NK-92 treated with Interleukin-12 subunit alpha and Interleukin-12 subunit beta, amount 100 ng/mL, for 24 hours (cell line): ENCODE data around the gene MGLL.

ENCODE experiments used
- DNase-seq: peaks from one replicate; lab custom pipeline; 2025; lab: John Stamatoyannopoulos, UW

The MGLL gene

DNA sequence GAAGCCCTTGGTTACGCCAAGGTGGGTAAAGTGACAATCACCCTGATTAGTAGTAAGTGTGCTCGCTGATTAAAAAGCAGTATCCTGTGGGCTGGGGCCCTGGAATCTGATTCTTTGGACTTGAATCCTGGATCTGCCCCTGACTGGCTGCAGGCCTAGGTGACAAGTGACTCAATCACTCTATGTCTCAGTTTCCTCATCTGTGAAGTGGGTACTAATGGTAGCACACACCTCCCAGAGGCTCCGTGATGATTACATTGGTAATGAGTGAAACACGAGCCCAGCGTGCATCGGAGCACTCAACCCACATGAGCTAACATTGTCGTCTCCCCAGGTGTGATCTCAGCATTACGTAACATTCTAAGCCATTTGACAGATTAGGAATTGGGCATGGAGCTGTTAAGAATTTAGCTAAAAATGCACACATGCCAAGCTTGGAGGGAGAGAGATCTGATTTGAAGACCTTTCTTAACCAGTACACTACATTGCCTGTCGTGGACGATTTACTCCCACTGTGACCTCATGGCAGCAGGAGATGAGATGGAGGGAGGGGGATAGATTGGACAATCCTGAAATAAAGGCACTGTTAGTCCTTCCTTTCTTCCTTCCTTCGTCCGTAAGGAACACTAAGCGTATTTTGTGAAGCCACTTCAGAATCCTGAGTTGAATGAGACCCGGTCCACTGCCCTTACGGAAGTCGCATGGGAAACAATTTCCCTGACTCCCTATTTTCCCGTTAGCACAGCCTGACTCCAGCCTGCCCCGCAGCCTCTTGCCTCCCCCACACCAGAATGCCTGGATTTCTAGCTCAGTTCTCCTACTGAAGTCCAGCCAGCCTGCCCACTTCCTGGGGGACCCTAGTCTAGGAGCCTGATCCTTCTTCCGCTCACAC is 32.1 kb downstream of the MGLL start:
- DNase-seq, result no peak

DNA sequence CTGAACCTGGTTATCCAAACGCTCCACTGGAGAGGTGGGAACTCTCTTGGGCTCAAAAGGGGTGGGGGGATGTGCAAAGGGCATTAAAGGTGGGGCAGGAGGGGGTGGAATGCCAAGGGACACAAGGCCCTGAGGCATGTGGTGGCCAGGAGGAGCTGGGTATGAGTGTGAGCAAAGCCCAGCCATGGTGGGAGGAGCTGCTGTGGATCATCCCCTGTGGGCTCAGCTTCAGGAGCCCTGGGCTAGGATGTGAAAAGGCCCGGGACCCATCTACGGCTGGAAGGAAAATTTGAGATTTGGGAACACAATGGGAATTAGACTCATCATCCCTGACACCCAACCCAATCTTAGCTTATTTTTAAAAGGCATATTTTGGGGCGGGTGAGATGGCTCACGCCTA is 33.3 kb downstream of the MGLL start:
- DNase-seq, result no peak

DNA sequence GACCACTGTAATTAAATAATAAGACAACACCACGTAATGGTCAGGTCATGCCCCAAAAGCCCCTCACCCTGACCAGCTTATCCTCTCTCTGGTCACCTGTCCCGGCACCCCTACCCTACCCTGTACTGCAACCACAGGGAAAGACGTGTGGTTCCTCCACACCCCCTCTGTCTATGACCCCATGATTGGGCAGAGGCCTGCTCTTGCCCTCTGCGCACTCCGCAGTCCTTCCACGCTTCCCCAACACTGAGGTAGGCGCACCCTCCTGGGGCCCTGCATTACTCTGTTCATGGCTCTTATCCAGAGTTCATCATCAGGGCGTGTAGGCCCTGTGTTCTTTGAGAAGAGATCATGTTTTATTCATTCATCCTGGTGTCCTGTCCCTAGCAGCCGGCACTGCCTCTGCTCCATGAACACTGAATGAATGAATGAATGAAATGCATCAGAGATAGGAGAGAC is 33.8 kb downstream of the MGLL start:
- no peak for DNase-seq

DNA sequence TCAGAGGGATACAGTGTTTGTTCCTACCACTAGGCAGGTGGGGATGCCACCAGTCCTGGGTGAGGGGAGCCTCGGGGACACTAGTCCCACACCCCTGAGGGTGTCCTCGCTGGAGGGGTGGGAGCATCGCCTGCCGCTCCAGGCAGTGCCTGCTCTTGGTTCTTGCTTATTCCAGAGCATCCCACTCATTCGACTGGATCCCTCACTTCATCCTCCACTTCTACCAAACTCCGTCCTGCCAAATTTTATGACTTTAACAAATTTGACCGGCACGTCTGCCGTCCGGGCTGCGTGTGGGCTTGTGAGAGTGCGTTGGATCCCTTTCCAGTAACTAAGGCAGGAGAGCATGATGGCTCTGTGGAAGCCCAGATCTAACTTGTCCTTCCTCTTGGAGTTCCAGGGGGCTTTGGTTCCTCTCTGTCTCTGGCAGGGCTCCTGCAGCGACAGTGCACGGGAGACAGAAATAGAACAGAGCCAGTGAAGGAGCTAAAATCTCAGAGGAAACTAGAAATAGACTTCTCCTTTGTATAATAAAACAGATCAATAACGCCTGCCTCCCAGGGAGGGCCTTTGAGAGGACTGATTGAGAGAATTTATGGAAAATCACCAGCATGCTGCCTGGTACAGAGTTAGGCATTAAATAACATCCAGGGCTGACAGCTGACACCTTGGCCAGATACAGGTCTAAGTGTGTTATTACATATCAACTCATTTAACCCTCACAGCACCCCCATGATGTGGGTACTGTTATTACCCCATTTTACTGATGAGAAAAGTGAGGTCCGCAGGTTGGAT is 34.5 kb downstream of the MGLL start:
- DNase-seq, result no peak

DNA sequence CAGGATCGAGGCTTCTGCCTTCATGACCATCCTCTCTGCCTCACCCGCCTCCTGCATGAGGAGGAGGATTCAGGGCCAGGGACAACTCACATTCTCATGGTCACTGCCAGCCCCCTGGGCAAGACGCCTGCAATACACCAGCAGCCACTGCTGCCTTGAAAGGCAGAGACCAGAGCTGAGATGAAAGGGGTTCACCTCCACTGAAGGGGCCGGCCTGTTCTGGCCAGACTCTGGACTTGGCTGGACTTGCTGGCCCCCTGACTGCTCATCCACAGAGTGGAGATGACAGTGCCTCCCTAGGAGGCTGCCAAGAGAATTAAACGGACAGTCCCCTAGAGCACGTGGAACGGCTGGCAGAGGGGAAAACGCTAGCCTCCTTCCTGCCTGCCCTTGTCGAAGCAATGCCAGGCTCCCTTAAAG is 35.2 kb downstream of the MGLL start:
- DNase-seq, result no peak

DNA sequence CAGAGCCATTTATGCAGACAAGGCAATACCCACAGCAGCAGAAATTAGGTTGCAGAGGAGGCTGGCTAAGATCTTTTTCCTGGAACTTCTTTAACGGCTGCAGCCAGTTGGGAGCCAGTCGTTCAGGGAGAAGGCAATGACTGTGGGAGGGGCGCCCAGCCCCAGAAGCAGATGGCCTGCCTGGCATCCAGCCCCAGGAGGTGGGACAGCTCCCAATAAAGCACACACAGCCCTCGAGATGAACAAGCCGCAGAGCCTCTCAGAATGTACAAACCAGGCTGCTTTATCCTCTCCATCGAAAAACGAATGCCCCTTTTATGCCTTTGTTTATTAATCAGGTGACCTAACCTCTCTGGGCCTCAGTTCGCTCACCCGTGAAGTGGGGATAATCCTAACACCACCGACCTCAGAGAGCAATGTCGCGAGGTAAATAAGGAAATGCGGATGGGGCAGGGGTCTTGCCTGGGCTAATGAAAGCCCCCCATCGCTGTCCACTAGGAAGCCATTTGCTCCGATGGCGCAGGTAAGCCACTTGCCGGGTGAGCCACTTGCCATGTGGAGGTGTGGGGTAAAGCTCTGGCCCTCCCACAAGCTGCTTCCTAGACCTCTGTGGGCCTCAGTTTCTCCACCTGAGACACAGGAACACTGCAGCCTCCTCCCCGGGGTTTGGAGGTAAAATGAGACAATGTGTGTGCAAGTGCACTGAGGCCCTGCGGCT is 35.8 kb downstream of the MGLL start:
- DNase-seq, result no peak

DNA sequence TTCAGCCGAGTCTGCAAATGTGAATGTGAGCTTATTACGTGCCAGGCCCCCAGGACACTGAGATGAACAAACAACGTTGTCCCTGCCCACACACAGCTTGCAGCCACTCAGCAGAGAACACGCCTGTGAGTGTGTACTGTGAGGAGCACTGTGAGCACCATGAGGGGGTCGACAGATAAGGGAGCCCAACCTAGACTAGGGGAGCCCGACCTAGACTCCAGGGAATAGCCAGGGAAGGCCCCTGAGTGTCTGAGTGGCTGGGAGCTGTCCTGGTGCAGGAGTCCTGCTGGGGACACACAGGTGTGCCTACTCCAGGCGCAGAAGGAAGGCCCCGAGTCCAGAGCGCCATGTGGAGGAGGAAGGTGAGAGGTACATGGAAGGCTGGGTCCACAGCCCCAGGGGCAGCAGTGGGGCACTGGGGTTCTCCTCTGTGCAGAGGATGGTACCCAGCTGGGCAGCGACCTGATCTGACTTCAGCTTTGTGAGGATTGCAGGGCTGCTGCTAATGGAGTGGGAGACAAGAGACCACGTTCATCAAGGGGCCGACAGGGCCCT is 36.5 kb downstream of the MGLL start:
- DNase-seq, result no peak

DNA sequence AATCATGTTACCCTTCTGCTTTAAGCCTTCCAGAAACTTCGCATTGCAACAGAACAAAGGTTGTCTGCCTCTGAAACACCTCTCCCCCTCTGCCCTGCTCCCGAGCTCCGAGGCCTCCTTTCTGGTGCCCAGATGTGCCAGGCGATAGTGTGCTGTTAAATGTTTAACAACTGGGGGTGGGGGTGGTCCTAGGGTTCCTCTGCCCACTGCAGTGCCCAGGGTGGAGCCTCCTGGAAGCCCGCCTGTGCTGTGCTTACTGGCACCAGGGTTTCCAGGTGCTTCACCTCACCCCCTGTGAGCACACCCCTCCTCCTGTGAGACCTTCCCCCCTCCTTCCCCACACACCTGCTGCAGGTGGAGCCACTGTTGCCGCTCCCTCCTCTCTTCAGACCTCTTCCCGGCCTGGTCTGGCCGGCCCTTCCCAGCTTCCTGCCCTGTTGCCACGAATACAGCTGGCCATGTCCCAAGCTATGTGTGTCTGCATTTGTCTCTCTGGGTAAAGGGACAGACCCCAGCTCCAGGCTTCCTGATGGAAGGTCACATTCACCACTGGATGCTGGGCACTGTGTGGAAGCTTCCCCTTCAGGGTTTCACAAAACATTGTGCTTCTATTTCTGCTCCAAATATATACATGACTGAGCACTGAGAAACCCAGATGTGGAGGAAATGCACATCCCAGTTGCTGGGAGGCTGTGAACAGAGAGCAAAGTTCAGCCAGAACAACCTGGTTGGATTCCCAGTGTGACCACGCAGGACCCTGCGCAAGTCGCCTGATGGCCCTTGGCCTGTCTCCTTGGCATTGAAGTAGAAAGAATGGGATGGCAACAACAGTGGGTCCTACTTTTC is 37.2 kb downstream of the MGLL start:
- DNase-seq, result no peak

DNA sequence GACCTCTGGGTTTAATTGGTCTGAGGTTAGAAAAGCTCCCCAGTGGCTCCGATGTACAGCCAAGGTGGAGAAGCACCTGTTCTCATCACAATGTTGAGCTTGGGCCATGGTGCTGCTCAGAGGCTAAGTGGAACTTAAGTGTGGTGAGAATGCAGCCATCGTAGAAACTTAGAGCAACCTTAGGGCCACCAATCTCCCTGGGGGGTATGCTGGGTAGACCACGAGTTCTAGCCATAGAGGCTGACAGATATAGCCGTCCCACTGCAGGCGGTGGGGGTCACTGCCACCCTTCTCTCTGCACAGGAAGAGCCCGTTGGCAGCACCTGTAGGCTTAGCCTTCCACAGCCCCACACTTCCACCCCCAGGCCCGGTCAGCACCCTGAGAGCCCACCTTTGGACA is 38.0 kb downstream of the MGLL start:
- DNase-seq, result no peak

DNA sequence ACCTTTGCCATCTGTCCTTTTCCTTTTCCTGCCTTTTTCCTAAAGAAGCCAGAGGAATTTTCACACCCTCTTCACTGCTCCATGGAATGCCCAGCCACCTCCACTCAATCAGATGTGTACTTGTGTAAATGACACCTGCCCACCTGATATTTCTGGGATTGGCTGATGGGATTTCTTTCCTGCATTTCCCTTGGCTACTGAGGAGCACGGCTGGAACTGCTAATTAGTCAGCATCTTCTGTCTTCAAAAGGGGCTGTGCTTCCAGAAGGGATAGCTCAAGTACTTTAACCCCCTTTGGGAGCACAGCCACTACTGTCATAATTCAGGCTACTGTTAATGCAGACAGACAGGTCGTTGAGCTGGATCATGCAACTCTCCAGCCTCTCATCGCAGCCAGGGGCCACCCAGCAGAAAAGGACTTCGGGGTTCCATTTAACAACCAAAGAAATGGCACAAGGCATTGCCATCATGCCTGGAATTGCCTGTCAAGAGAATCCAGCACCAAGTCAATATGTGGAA is 38.6 kb downstream of the MGLL start:
- no peak for DNase-seq

DNA sequence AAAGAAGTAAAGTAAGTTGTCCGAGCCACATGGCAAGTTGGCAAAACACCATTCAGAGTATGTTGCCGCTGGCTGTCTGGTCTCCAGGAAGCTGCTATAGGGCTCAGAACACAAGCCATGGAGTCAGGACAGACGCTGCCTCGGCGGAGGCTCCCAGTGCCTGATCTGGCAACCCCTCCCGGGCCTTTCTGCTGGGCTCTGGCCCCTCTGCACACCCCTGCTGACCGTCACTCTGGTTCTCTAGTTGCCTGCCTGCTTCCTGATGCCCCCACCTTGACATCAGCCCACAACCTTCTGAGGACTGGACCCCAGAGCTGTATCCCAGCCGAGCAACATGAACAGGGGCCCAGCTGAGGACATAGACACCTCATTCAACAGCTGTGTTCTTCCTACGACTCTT is 39.1 kb downstream of the MGLL start:
- DNase-seq, result no peak

DNA sequence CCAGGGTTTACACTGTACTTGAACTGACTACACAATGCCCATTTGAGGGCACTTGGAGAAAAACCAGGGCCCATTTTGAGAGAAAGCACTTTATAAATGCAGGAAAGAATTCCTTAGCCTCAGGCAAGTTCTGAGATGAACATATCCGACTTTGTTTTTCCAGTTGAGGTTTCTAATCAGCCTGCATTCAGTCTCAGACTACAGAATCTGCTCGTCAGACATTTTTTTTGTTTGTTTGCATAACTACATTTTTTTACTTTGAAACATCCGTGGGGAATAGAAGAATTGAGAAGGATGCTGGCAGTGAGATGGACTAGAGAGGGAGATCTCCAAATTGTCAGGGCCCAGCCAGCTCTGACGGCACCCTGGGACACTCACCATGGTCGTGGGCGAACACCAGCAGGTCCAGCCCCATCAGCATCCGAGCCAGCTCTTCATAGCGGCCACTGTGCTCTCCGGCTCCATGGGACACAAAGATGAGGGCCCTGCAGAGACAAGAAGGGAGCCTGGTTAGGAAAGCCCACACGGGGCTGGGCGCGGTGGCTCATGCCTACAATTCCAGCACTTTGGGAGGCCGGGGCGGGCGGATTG is 40.8 kb downstream of the MGLL start:
- DNase-seq, result no peak

DNA sequence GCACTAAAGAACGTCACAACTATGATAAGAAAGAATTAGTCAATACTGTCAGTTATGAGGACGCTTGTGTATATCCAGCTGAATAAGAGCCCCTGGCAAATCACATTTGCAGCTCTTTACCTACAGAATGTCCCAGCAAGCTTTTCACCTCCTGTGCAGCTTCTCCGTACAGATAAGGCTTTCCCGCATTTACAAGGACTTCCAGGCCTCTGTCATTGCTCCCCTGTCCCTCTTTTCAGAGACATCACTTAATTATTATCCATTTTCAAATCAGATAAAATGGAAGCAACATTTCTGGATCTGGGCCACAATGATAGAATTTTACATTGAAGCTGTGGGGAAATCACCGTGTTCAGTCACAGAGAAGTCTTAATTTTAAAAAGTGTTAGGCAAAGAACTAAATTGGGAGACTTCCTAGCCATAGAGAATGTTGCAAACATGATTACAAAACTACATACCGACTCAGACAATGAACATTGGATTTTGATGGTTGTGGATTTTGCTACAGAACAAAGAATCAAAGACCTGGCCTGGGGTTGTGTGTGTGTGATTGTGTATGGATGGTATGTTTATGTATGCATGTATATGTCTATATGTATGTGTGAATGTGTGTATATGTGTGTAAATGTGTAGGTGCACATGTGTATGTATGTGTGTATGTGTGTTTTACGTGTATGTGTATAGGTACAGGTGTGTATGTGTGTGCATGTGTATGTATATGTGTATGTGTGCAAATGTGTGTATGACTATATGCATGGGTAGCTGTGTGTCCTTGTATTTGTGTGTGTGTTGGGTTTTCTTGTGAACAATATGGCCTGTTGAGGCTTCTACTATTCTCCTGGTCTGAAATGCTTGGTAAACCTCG is 41.5 kb downstream of the MGLL start:
- DNase-seq, result no peak

DNA sequence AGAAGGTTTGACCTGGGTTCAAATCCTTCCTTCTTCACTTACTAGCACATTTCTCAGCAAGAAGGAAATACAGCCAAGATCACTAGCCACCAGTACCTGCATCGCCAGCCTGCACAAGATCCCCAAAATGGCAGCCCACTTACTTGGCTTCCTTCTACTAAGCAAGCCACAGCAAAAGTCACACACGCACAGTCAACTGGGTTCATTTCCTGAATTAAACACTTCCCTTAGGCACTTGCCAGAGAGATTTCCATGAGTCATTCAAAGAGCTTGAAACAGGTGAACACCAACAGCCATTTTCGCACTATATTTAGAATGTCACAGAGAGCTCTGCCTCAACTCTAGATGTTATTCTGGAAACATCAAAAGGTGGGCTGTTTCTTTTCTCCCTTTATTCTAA is 42.6 kb downstream of the MGLL start:
- no peak for DNase-seq

DNA sequence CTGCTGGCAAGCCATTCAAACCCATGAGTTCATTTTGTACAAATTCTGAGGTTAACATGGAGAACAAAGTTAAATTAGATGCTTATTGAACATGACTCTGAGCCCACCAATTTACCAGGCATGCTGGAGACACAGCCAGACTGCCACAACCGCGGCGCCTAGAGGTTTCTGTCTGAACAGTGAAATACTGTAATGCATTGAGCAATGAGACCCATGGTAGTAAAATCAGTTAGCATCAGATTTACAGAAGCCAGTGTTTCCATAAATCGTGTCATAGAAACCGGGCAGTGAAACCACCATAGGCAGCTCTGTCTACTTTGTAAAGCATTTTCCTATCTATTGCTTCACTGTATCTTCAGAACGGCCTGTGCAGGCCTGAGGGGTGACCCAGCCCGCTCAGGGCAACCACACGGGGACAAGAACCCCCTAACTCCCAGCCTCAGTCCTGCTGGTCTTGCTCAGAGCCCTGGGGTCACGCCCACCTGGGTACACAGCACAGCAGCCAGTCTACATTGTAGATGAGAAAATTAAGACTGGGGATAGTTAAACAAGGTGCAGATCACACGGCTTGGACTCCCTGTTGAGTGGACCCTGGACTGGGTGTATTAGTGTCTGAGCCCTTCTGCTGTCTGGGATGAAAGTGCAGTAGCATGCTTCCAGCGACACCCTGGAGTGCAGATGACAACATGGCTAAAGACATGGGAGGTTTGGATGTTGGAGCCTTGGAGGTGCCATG is 44.2 kb downstream of the MGLL start:
- no peak for DNase-seq

DNA sequence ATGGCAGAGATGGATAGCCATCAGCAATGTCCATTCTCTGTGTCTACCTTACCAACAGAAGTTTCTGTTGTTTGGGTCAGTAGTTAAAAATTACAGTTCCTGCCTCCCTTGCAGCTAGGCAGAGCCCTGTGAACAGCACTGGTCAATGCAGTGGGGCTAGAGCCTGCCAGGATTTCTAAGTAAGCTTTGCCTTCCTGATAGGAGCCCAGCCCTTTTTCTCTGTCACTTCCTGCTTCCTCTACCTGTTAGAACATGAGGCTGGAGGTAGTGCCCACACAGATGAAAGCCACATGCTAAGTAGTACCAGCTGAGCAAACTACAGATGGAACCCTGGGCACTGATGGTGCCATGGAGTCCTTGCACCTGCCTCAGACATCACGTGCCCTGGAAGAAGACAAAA is 45.0 kb downstream of the MGLL start:
- no peak for DNase-seq

DNA sequence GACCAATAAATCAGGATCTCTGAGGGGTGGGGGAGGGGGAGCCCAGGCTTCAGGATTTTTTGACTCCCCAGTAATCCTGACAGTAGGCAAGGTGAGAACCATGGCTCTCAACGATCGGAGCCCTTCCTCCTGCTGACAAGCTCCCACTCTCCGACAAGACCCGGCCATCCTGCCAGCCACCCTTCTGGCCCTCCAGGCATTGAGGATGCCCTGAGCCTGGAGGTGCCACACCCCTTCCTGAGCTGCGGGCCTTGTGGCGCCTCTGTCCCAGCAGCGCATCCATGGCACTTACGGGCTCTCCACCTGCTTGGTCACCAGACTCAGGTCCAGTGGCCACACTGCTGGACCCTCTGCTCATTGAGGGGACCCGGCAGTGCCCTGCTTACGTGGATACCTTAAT is 46.0 kb downstream of the MGLL start:
- DNase-seq, result no peak

DNA sequence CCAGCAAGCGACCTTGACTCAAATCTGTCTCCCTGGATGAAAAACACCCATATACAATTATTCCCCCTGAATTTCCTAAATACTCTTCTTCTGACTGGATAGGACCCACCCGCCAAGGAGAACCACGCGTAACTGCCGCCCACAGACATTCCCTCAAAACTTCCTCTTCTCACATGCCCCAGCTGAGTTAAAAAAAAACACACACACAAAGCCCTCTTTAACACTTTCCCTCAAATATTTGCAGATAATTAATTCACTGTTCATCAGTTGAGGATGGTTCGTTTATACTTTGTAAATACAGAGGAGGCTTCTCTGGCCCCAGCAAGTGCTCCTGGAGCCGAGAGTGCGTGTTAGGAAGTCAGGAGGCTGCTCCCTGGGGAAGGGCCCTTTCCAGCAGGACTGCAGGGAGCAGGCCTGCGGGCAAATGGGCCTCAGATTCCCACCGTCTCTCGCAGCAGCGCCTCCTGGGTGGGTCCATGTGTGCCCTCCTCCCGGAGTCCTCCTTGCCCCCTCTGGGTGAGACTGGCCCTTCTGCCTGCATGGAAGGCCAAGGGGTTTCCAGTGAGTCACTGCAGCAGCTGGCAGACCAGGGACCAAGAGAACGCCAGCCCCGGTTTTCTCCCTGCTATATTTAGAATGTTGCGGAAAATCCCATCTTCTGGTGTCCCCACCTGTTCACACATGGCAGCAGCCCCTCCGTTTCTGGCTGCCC is 46.8 kb downstream of the MGLL start:
- DNase-seq, result no peak
